K562 (cell line): ENCODE results near the gene FAM199X. TPM values are rescaled to one million over a fixed set of nuclear protein-coding genes. Genes with fewer than 3 reads are reported as not detected.
A peak's percentile ranks its signal among the peaks of the same experiment; 100 is the strongest.

ENCODE experiments used
- BRD9 ChIP-seq: fragments of 450-650 bp; IDR thresholded peaks from 2 replicates; pipeline ENCODE4 v1.6.1; 2018; ENCODE audit warnings: low read depth; ENCODE audit not compliant: partially characterized antibody
- CCAR2 ChIP-seq: fragments of 200-400 bp; formaldehyde crosslinking; IDR thresholded peaks from 2 replicates; pipeline ENCODE4 v1.6.1; 2017; ENCODE audit warnings: mild to moderate bottlenecking, low read depth, low read length
- CEBPB ChIP-seq: fragments of 450-650 bp; IDR thresholded peaks from 2 replicates; pipeline ENCODE4 v1.6.1; 2016; ENCODE audit warnings: missing genetic modification characterization, missing compliant biosample characterization
- HCFC1 ChIP-seq: IDR thresholded peaks from 2 replicates; pipeline ENCODE4 v1.6.1; 2012; ENCODE audit warnings: low read depth, low read length, improper control_type of control experiment
- MGA ChIP-seq: fragments of 450-650 bp; IDR thresholded peaks from 2 replicates; pipeline ENCODE4 v1.6.1; 2016; ENCODE audit warnings: mild to moderate bottlenecking, moderate library complexity
- PHF21A ChIP-seq: fragments of 450-650 bp; IDR thresholded peaks from 2 replicates; pipeline ENCODE4 v1.6.1; 2017; ENCODE audit warnings: low read depth, borderline replicate concordance
- RCOR1 ChIP-seq, 2 experiments: IDR thresholded peaks; 2 replicates each; pipeline ENCODE4 v1.6.1; 2012; ENCODE audit warnings: low read depth in 2 of 2, low read length in 2 of 2, borderline replicate concordance in 1 of 2, improper control_type of control experiment in 1 of 2
- TGIF2 ChIP-seq: sonication (generic); formaldehyde crosslinking; IDR thresholded peaks from 2 replicates; pipeline ENCODE4 v1.8.1; 2022; ENCODE audit warnings: mild to moderate bottlenecking, missing genetic modification reagents, moderate library complexity
- ZFP1 ChIP-seq: fragments of 450-650 bp; formaldehyde crosslinking; IDR thresholded peaks from 2 replicates; pipeline ENCODE4 v1.4.0; 2020; ENCODE audit warnings: mild to moderate bottlenecking, mixed read lengths
- ZNF23 ChIP-seq: fragments of 250-450 bp; sonication (Bioruptor Pico); IDR thresholded peaks from 2 replicates; pipeline ENCODE4 v1.4.0; 2020; ENCODE audit warnings: mild to moderate bottlenecking
- polyA plus RNA-seq, 8 experiments: library from polyadenylated mRNA; depleted of rRNA in 4 of 8; stranded (reverse) in 5 of 8; unstranded in 3 of 8; fragments of >200 nt; fragmentation: Nextera tagmentation in 2 of 8; fragmentation: Illumina TruSeq in 1 of 8; extraction: Ambion mirVana in 2 of 8; extraction: Trizol in 1 of 8; gene quantifications; 2 replicates each; pipeline versions ENCODE4 v1.2.1 to v1.2.3, GENCODE V29; 2011 to 2014; ENCODE audit warnings: inconsistent platforms in 1 of 8, missing spikeins in 1 of 8
- total RNA-seq, 7 experiments: library from RNA; depleted of rRNA in 6 of 7; stranded (reverse); fragments of >200 nt in 6 of 7; fragmentation: Illumina TruSeq in 2 of 7; extraction: Trizol in 2 of 7; gene quantifications; 2 replicates each; pipeline versions ENCODE4 v1.2.1 to v1.2.3, GENCODE V29; 2011 to 2021; ENCODE audit warnings: low replicate concordance in 1 of 7
- TF ChIP-seq, protein P1 (sequence below): sonication (generic); formaldehyde crosslinking; IDR thresholded peaks from 2 replicates; pipeline ENCODE4 v1.8.0; 2022; ENCODE audit warnings: mild to moderate bottlenecking, low read depth, missing genetic modification reagents
- TF ChIP-seq, protein P2 (sequence below): fragments of 250-450 bp; sonication (Bioruptor Pico); IDR thresholded peaks from 2 replicates; pipeline ENCODE4 v1.8.0; 2022; ENCODE audit warnings: moderate library complexity, mild to moderate bottlenecking, inconsistent platforms

Gene FAM199X
- total and polyA plus RNA-seq, 9 of the 15 experiments (the other 6 are each of a cell fraction or from before 2014, with no cell fraction given) = 4.6 to 22.2 (median 13.7) TPM

DNA sequence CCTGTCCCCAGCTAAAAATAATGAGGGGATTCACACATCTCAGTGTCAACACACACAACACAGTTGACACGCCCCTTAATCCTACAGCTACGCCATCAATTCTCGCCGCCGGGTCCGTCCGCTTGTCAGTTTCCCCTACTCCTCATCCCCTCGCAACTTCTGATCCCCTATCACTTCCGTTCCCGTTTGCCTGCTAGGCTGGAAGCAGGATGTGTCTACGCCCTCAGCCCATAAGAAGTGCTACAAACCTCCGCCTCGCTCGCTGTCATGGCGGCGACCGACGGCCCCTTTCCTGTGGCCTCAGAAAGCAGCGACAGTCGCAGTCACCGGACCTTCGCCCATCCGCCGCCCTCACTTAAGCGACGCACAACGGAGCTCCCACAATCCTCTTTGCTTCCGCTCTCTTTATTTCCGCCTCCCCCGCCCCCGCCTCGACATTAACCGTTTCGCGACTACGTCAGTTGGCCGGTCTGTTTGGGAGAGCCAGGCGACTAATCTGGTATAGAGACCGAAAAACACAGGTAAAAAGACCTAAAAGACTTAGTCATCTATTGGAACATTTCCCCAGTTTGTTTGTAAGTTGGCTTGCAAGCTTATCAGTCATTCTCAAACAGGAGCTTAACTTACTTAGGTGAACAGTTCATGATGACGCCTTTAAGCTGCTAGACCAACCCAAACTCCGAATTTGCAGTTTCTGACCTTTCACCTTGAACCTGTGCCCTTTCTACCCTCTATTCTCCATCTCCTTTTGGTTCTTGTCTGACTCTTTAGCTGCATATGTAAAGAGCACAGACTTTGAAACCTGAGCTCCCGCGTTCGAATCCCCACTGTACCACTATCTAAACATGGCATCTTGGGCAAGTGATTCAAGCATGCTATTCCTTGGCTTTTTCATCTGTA lies 9.4 kb upstream of the FAM199X start, which contains the start of gene SLC25A53 (continued):
- TF ChIP-seq MGA (no peak), ZFP1 (CRISPR knock-in tag) (no peak), PHF21A (0 out of 2 replicates have a peak, but pooled peaks have one; percentile 17), ZNF23 (CRISPR knock-in tag) (no peak), HCFC1 (peak; percentile 86), RCOR1 (IDR thresholded peaks at IDR 0.05; ENCODE audit: borderline replicate concordance in 1 of 2, low read depth in 2 of 2, low read length in 2 of 2) (no peak), CEBPB (no peak), TGIF2 (CRISPR knock-in tag) (no peak), CCAR2 (no peak), BRD9 (no peak)
- TF ChIP-seq, protein P1, sequence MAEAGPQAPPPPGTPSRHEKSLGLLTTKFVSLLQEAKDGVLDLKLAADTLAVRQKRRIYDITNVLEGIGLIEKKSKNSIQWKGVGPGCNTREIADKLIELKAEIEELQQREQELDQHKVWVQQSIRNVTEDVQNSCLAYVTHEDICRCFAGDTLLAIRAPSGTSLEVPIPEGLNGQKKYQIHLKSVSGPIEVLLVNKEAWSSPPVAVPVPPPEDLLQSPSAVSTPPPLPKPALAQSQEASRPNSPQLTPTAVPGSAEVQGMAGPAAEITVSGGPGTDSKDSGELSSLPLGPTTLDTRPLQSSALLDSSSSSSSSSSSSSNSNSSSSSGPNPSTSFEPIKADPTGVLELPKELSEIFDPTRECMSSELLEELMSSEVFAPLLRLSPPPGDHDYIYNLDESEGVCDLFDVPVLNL (CRISPR knock-in tag) = no peak
- TF ChIP-seq, protein P2, sequence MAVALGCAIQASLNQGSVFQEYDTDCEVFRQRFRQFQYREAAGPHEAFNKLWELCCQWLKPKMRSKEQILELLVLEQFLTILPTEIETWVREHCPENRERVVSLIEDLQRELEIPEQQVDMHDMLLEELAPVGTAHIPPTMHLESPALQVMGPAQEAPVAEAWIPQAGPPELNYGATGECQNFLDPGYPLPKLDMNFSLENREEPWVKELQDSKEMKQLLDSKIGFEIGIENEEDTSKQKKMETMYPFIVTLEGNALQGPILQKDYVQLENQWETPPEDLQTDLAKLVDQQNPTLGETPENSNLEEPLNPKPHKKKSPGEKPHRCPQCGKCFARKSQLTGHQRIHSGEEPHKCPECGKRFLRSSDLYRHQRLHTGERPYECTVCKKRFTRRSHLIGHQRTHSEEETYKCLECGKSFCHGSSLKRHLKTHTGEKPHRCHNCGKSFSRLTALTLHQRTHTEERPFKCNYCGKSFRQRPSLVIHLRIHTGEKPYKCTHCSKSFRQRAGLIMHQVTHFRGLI (CRISPR knock-in tag) = no peak
